SK-N-SH (cell line): Measurements from ENCODE around the gene C16orf95. TPM values are rescaled to one million over a fixed set of nuclear protein-coding genes. Genes with fewer than 3 reads are reported as not detected.

ENCODE experiments used
- CTCF ChIA-PET: fragments of 300-600, 350-600 bp; formaldehyde crosslinking; extraction: SDS; loops from one replicate; lab custom pipeline; 2021; lab: Yijun Ruan, JAX
- POLR2A ChIA-PET: fragments of 350-600 bp; sonication (Branson Sonifier 250); formaldehyde crosslinking; extraction: SDS; loops from one replicate; lab custom pipeline; 2020; ENCODE audit warnings: antibody characterized with exemption, inconsistent platforms; lab: Yijun Ruan, JAX
- DNase-seq: peaks from one replicate; pipeline ENCODE4 v3.0.0; 2012
- H2AFZ ChIP-seq: fragments of 200-600 bp; sonication (generic); 2 replicates; pipeline ENCODE4 v1.8.1; 2016; ENCODE audit warnings: antibody characterized with exemption, mild to moderate bottlenecking, low read depth
- H3F3A ChIP-seq: fragments of 200-600 bp; sonication (generic); replicated peaks from 2 replicates; pipeline ENCODE3; 2016; ENCODE audit warnings: antibody characterized with exemption, mild to moderate bottlenecking; ENCODE audit not compliant: insufficient read depth
- H3K27ac ChIP-seq, 2 experiments: fragments of 200-500 bp in 1 of 2; fragments of 200-600 bp in 1 of 2; sonication (Bioruptor generic) in 1 of 2; sonication (generic), shearing (Covaris generic) in 1 of 2; 2 replicates each; pipeline versions ENCODE4 v1.5.1 to v1.6.1; 2014 to 2016; ENCODE audit warnings: low read depth in 2 of 2, inconsistent platforms in 1 of 2, low read length in 1 of 2, mild to moderate bottlenecking in 1 of 2, mixed read lengths in 1 of 2
- H3K27me3 ChIP-seq: fragments of 200-600 bp; sonication (generic), shearing (Covaris generic); 2 replicates; pipeline ENCODE4 v1.6.1; 2016; ENCODE audit warnings: mixed run types; ENCODE audit not compliant: insufficient read depth
- H3K36me3 ChIP-seq, 2 experiments: fragments of 200-500 bp in 1 of 2; fragments of 200-600 bp in 1 of 2; sonication (Bioruptor generic) in 1 of 2; sonication (generic) in 1 of 2; replicated peaks in 1 of 2; 2 replicates each; pipeline versions ENCODE3 to v1.5.1; 2014 to 2016; ENCODE audit warnings: low read length in 1 of 2, mild to moderate bottlenecking in 1 of 2; ENCODE audit not compliant: insufficient read depth in 2 of 2, control insufficient read depth in 1 of 2
- H3K4me1 ChIP-seq, 2 experiments: fragments of 200-500 bp in 1 of 2; fragments of 200-600 bp in 1 of 2; sonication (Bioruptor generic) in 1 of 2; sonication (generic), shearing (Covaris generic) in 1 of 2; 2 replicates each; pipeline versions ENCODE4 v1.5.1 to v1.6.1; 2014 to 2016; ENCODE audit warnings: low read depth in 1 of 2, low read length in 1 of 2, mixed run types in 1 of 2; ENCODE audit not compliant: insufficient read depth in 2 of 2, control insufficient read depth in 1 of 2
- H3K4me2 ChIP-seq: fragments of 200-600 bp; sonication (generic), shearing (Covaris generic); 2 replicates; pipeline ENCODE4 v1.6.1; 2017; ENCODE audit warnings: mixed run types
- H3K4me3 ChIP-seq, 2 experiments: fragments of 200-500 bp in 1 of 2; fragments of 200-600 bp in 1 of 2; sonication (Bioruptor generic) in 1 of 2; sonication (generic), shearing (Covaris generic) in 1 of 2; 2 replicates each; pipeline versions ENCODE4 v1.5.1 to v1.8.1; 2014 to 2016; ENCODE audit warnings: low read depth in 2 of 2, inconsistent platforms in 1 of 2, low read length in 1 of 2, mild to moderate bottlenecking in 1 of 2, mixed read lengths in 1 of 2, moderate library complexity in 1 of 2
- H3K79me2 ChIP-seq: fragments of 200-600 bp; sonication (generic); 2 replicates; pipeline ENCODE4 v1.8.1; 2017; ENCODE audit warnings: mild to moderate bottlenecking; ENCODE audit not compliant: insufficient read depth
- H3K9ac ChIP-seq: fragments of 200-600 bp; sonication (generic); 2 replicates; pipeline ENCODE4 v1.6.1; 2017; ENCODE audit warnings: mixed run types
- H3K9me2 ChIP-seq: fragments of 200-600 bp; sonication (generic); 2 replicates; pipeline ENCODE4 v1.6.1; 2017; ENCODE audit warnings: mixed run types
- H3K9me3 ChIP-seq: fragments of 200-600 bp; sonication (generic); 2 replicates; pipeline ENCODE4 v1.6.1; 2017; ENCODE audit warnings: mixed run types, mild to moderate bottlenecking, moderate library complexity
- H4K20me1 ChIP-seq: fragments of 200-600 bp; sonication (generic); 2 replicates; pipeline ENCODE4 v1.6.1; 2017; ENCODE audit warnings: mild to moderate bottlenecking, mixed run types; ENCODE audit not compliant: insufficient read depth
- EP300 ChIP-seq, 2 experiments: IDR thresholded peaks; 2 replicates each; pipeline versions ENCODE4 v1.4.0 to v1.6.1; 2012; ENCODE audit warnings: borderline replicate concordance in 1 of 2, low read depth in 1 of 2, low read length in 1 of 2
- GATA2 ChIP-seq: sonication (generic); formaldehyde crosslinking; IDR thresholded peaks from 2 replicates; pipeline ENCODE4 v1.5.0; 2020; ENCODE audit warnings: mild to moderate bottlenecking, missing genetic modification reagents
- IRF3 ChIP-seq: fragments of 150-350 bp; IDR thresholded peaks from 2 replicates; pipeline ENCODE4 v1.6.1; 2016; ENCODE audit warnings: mild to moderate bottlenecking, low read depth, low read length
- POLR2AphosphoS5 ChIP-seq: IDR thresholded peaks from 2 replicates; pipeline ENCODE4 v1.6.1; 2012; ENCODE audit warnings: low read depth, low read length
- RAD21 ChIP-seq: IDR thresholded peaks from 2 replicates; pipeline ENCODE4 v1.6.1; 2012; ENCODE audit warnings: mild to moderate bottlenecking, low read length
- REST ChIP-seq: IDR thresholded peaks from 2 replicates; pipeline ENCODE4 v1.6.1; 2012; ENCODE audit warnings: mild to moderate bottlenecking, low read depth, low read length, moderate library complexity
- RFX5 ChIP-seq: IDR thresholded peaks from 2 replicates; pipeline ENCODE4 v1.6.1; 2012; ENCODE audit warnings: mild to moderate bottlenecking, improper control_type of control experiment, low read length
- RXRA ChIP-seq: IDR thresholded peaks from 2 replicates; pipeline ENCODE4 v1.4.0; 2012; ENCODE audit warnings: low read depth, mild to moderate bottlenecking, borderline replicate concordance
- TEAD4 ChIP-seq: IDR thresholded peaks from 2 replicates; pipeline ENCODE4 v1.4.0; 2012; ENCODE audit warnings: mild to moderate bottlenecking, borderline replicate concordance; ENCODE audit not compliant: insufficient read depth
- WGBS: methylation state at CpG from one replicate; pipeline ENCODE4 v1.1.6; 2017; ENCODE audit warnings: low lambda C conversion rate; 5-methylcytosine and 5-hydroxymethylcytosine counted together
- polyA plus RNA-seq, 3 experiments: library from polyadenylated mRNA; depleted of rRNA; stranded (reverse); fragments of >200 nt; gene quantifications; 2 replicates each; pipeline ENCODE4 v1.2.3, GENCODE V29; 2012
- TF ChIP-seq, protein P1 (sequence below): IDR thresholded peaks from 2 replicates; pipeline ENCODE4; 2012
- TF ChIP-seq, protein P2 (sequence below): fragments of 150-350 bp; IDR thresholded peaks from 2 replicates; pipeline ENCODE4 v1.6.1; 2017; ENCODE audit warnings: antibody characterized with exemption, low read length, low read depth, borderline replicate concordance

The C16orf95 gene
- polyA plus RNA-seq, 1 of the 3 experiments (the other 2 are of a cell fraction), result 5.0 TPM

GRCh38 chr16:87344931-87345631, 27.9 kb upstream of the C16orf95 start:
- no peak overlapping the region for H3K9ac ChIP-seq

DNA sequence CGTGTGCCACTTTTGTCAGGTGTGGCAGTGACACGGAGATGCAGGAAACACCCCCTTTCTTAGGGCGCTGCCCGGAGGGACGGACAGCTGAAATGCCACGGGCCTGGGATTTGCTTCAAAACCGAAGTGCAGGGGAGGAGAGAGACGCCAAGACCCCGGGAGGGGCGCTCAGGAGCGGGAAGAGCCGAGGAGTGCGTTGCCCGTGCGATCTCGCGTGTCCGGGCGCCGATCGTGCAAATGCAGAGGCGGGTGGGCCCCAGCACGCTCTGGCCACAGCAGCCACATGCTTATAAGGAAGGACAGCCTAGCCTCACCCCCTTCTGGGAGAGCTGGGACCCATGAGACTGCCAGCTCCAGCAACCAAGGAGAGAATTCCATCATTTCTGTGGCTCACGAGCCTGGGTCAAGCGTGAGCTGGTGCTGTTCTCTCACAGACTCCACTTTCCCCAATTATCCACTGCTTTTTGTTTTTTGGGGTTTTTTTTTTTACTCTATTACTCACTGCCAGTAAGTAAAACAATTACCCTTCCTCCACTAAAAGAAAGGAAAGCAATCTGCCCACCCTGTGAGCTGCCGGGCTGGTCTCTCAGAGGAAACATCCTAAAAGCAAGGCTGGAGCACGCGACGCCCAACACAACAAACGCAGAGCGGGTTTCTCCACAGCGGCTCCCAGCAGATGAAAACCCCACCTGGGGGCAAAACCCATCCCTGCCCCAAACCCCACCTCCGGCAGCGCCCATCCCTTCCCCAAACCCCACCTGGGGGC, 27.2 kb upstream of the C16orf95 start:
- Histone ChIP-seq H3K9ac (no peak overlapping the region), H2AFZ (no peak overlapping the region), H3K27me3 (no peaks in the 10 kb centered on the region), H3K36me3 (peaks cover 3 to 27% of the 10 kb centered on the region in 2 experiments), H3K4me3 (no peak overlapping the region), H4K20me1 (no peaks in the 10 kb centered on the region), H3K9me2 (no peaks in the 10 kb centered on the region), H3K9me3 (no peaks in the 10 kb centered on the region), H3K4me1 (no peaks in the 10 kb centered on the region), H3F3A (no peaks in the 10 kb centered on the region), H3K27ac (no peak overlapping the region), H3K79me2 (peaks cover 8% of the 10 kb centered on the region; the same call in 1 of the 2 replicates)
- 95% methylated on average over 31 of the region's 34 CpGs for WGBS
- ChIA-PET CTCF (interaction anchor here (1.0 kb wide), 1 partner anchor 94 kb away, joined by 3 read pairs; no protein-coding TSS in a partner anchor), POLR2A (no interaction called here)
- TF ChIP-seq, protein P1, sequence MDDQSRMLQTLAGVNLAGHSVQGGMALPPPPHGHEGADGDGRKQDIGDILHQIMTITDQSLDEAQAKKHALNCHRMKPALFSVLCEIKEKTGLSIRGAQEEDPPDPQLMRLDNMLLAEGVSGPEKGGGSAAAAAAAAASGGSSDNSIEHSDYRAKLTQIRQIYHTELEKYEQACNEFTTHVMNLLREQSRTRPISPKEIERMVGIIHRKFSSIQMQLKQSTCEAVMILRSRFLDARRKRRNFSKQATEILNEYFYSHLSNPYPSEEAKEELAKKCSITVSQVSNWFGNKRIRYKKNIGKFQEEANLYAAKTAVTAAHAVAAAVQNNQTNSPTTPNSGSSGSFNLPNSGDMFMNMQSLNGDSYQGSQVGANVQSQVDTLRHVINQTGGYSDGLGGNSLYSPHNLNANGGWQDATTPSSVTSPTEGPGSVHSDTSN, result no peak
- no peak for TF ChIP-seq REST
- TF ChIP-seq IRF3, result no peak
- no peak for TF ChIP-seq POLR2AphosphoS5
- no peak for TF ChIP-seq RXRA
- TF ChIP-seq, all 33 proteins: peak for 0
- no peak overlapping the region for H3K4me2 ChIP-seq
- DNase-seq, result no peak

More at GRCh38 chr16:87344931-87345631, 27.9 kb upstream of the C16orf95 start:
- no peak overlapping the region for H3K4me3 ChIP-seq
- H3K36me3 ChIP-seq, result peaks cover 6 to 26% of the 10 kb centered on the region in 2 experiments
- H3K4me1 ChIP-seq, result peaks cover 0 to 2% of the 10 kb centered on the region in 2 experiments; a peak in 1 of 4 replicates
- 93% methylated on average over 14 of the region's 17 CpGs for WGBS
- ChIA-PET CTCF (no interaction called here), POLR2A (no interaction called here)
- peaks cover 11% of the 10 kb centered on the region; the same call in 1 of the 2 replicates for H3K79me2 ChIP-seq
- H3K9me2 ChIP-seq, result no peaks in the 10 kb centered on the region
- TF ChIP-seq RAD21 (no peak), TEAD4 (no peak), GATA2 (CRISPR knock-in tag) (no peak), RFX5 (no peak), EP300 (IDR thresholded peaks at IDR 0.05; ENCODE audit: borderline replicate concordance in 1 of 2, low read depth in 1 of 2, low read length in 1 of 2) (no peak)
- TF ChIP-seq, protein P2, sequence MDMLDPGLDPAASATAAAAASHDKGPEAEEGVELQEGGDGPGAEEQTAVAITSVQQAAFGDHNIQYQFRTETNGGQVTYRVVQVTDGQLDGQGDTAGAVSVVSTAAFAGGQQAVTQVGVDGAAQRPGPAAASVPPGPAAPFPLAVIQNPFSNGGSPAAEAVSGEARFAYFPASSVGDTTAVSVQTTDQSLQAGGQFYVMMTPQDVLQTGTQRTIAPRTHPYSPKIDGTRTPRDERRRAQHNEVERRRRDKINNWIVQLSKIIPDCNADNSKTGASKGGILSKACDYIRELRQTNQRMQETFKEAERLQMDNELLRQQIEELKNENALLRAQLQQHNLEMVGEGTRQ, result no peak
- H3K27me3 ChIP-seq, result no peaks in the 10 kb centered on the region
- H2AFZ ChIP-seq, result no peak overlapping the region
- H4K20me1 ChIP-seq, result no peaks in the 10 kb centered on the region
- no peaks in the 10 kb centered on the region for H3K9me3 ChIP-seq
- DNase-seq, result no peak
- H3K4me2 ChIP-seq, result no peak overlapping the region
- no peak overlapping the region for H3K27ac ChIP-seq
- no peaks in the 10 kb centered on the region for H3F3A ChIP-seq
